GM18951 (cell line): ENCODE measurements around the gene VAMP8.
A peak's percentile ranks its signal among the peaks of the same experiment; 100 is the strongest.
"Not testable (repeated sequence)": the region's sequence is repeated elsewhere in the genome, so short reads cannot be mapped to it uniquely, and the experiment has no call there.

Experiments
- POLR2A ChIP-seq: IDR thresholded peaks from 4 replicates; pipeline ENCODE4 v1.6.1; 2011; ENCODE audit warnings: mild to moderate bottlenecking; ENCODE audit not compliant: insufficient read length, insufficient read depth; ENCODE audit errors: extremely low read depth
- in situ Hi-C: fragments of 300-500 bp; cut with MboI; formaldehyde crosslinking; loops from one replicate; pipeline ENCODE4 v1.12.0; 2022; ENCODE audit warnings: low sequenced_read_pairs, mixed read lengths, inconsistent platforms; ENCODE audit not compliant: unreplicated experiment

Gene VAMP8

DNA sequence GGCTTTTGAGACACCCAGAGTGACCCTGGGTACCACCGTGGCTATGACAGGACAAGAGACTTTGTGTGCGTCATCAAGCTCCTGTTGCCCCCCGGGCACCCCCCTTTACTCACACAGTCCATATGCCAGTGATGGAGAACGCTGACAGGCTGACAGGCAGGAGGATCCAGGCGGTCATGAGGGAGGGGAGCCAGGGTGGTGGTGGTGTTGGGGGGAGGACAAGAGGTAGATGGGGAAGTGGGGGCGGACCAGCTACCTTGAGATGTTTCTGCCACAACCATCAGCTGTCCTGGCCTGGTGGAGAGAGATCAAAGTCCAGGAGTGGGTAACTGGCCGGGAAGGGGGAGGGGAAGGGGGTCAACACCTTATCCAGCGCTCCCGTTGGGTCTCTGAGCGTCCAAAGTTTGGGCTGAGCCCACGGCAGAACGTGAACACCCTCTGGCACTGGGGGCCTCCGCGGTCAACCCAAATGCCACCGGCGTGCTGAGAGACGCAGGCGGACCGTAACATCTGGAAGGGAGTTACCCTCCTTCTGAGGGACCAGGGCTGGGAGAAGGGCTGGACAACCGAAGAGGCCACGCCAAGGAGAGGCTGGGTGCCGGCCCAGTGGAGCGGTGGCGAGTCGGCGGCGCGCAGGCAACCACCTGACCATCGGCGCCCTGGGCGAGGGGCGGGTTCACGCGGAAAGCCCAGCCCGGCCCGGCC lies 24.5 kb downstream of the VAMP8 start:
- in situ Hi-C loops, result no loop called here
- no peak for TF ChIP-seq POLR2A

GRCh38 chr2:85602476-85603234 lies 25.3 kb downstream of the VAMP8 start, which contains the start of gene TMEM150A:
TSS of gene TMEM150A (minus strand) at chr2:85602698. CDS start at chr2:85601948, 750 bp downstream.
- TF ChIP-seq POLR2A, result peak; percentile 63
- in situ Hi-C loops, result no loop called here

DNA sequence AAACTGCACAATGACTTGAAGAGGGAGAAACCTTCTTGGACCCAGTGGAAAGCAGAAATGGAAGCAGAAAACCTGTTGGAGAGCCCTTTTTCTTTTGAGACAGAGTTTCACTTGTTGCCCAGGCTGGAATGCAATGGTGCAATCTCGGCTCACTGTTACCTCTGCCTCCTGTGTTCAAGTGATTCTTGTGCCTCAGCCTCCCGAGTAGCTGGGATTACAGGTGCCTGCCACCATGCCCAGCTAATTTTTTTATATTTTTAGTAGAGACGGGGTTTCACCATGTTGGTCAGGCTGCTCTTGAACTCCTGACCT lies 26.7 kb downstream of the VAMP8 start:
- in situ Hi-C loops, result not testable (repeated sequence)

DNA sequence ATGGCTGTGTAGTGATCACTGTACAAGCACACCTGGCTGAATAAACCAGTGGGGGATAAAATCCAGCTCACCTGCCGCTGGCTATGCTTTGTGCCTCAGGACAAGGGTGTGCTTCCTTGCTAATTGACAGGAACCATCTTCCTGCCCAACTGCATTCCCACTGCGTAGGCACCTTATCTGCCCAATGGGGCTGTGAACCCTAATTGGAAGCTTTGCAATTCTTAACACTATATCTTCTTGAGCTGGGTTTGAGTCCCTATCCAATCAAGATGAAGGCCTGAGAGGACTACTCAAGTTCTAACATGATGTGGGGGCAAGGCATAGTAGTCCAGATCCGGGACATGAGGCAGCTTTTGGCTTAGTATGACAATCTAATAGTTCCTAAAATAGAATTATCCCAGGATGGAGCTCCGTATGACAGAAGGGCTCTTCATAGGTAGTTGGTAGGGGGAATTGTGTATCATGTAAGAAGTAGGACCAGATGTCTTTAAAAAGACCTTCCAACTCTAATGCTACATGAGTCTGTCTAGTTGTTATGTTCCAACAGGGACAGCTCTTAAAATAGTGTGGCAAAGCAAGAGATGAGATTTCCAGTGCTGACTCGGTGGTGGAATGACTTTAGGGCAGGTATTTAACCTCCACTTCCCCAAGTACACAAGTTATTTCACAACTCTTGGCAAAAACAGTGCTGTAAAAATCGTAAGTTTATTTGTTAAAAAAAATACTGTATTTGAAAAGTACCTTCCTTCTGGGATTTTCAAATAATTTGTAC lies 27.4 kb downstream of the VAMP8 start:
- in situ Hi-C loops, result no loop called here
- TF ChIP-seq POLR2A, result no peak

DNA sequence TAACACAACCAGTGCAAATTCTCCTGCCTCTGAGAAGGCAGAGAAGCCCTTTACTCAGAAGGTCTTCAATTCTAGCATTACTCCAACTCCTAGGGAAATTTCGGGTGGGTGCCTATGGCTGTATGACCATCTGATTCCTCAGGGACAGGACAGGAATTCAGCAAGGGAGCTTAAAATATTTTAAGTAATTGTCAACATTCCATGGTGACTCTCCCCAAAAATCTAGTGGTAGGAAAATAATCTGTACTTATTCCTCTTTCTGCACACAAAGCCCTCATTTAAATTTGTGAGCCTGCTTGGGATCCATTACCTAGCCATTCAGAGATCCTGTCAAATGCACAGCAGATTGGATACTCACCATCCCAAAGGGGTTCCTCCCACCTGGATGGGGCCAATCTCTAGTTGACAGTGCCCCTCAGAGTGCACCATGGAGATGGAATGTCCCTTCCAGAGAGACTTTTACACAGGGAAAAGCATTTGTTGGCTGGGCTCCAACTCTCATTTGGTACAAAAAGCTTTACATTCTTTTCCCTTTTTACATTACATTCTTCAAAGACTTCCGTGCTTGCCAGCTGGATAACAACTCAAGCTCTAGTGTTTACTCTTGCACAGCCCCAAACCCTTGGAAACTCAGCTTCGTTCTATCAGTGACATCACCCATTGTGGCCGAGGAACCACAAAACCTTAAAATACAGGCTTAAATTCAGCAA lies 28.2 kb downstream of the VAMP8 start:
- in situ Hi-C loops, result no loop called here
- TF ChIP-seq POLR2A, result no peak

DNA sequence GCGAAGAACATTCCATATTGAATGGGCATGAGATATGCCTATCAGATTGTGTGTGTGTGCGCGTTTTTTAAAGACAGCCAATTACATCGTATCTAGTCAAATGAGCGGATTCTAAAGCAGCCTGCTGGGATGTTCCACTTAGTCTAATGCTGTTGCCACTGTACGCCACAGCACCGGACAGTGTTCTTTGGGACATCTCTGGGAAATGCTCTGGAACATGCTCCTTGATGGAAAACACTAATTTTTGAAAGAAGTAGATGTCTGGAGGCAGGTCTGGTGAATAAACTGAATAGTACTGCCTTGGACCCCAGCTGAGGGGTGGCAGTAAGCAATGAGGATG lies 28.7 kb downstream of the VAMP8 start:
- in situ Hi-C loops, result no loop called here
- no peak for TF ChIP-seq POLR2A

GRCh38 chr2:85607268-85608215 lies 30.2 kb downstream of the VAMP8 start:
- in situ Hi-C loops, result no loop called here
- no peak for TF ChIP-seq POLR2A

- in situ Hi-C loops, result no loop called here
- TF ChIP-seq POLR2A, result no peak
Observed at GRCh38 chr2:85611217-85611704, 33.9 kb downstream of the VAMP8 start.

GRCh38 chr2:85611705-85612587 lies 34.6 kb downstream of the VAMP8 start, which contains the start of gene C2orf68:
TSS of gene C2orf68 (minus strand) at chr2:85612066. CDS start at chr2:85611984, 82 bp downstream.
- in situ Hi-C loops, result no loop called here
- TF ChIP-seq POLR2A, result peak; percentile 82

- in situ Hi-C loops, result no loop called here
- TF ChIP-seq POLR2A, result no peak
Observed at GRCh38 chr2:85613717-85614515, 36.5 kb downstream of the VAMP8 start.

- in situ Hi-C loops, result not testable (repeated sequence)
Observed at GRCh38 chr2:85614757-85615156, 37.4 kb downstream of the VAMP8 start.

DNA sequence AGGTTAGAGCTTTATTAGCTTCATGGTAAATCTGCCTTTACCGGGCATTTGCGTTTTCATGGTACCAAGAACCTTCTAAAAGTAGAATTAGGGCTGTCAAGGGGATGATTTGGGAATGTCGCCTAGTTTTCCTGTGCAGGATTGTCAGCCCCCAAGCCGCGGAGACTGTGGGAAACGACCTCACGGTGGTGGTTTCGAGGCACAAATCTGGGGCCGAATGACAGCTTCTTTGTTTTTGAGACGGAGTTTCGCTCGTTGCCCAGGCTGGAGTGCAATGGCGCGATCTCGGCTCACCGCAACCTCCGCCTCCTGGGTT lies 38.0 kb downstream of the VAMP8 start:
- in situ Hi-C loops, result no loop called here
- TF ChIP-seq POLR2A, result no peak

- in situ Hi-C loops, result not testable (repeated sequence)
Observed at GRCh38 chr2:85617723-85618122, 40.3 kb downstream of the VAMP8 start.
